ENCODE measurements around the gene LRRC40.

GRCh38 chr1:70208292-70208691 lies 2.9 kb upstream of the LRRC40 start:
- TF ChIP-seq EZH2 (IDR thresholded peaks at IDR 0.05; ENCODE audit: insufficient read depth, poor library complexity, severe bottlenecking): no peak
- no peak for TF ChIP-seq EZH2phosphoT487 (IDR thresholded peaks at IDR 0.05; ENCODE audit: insufficient read depth, low read depth)
